BE2C (cell line): Measurements from ENCODE around the gene DHRS7B.
"Not testable (repeated sequence)": the region's sequence is repeated elsewhere in the genome, so short reads cannot be mapped to it uniquely, and the experiment has no call there.

ENCODE experiments used
- DNase-seq: peaks from one replicate; pipeline ENCODE4 v3.0.0-alpha.2; 2020
- H3K27me3 ChIP-seq: fragments of 250-450 bp; sonication (Bioruptor Pico); 2 replicates; pipeline ENCODE4 v1.5.1; 2020; ENCODE audit warnings: mild to moderate bottlenecking
- H3K36me3 ChIP-seq: fragments of 250-450 bp; sonication (Bioruptor Pico); 2 replicates; pipeline ENCODE4 v1.5.1; 2020; ENCODE audit warnings: mild to moderate bottlenecking
- H3K4me1 ChIP-seq: fragments of 250-450 bp; sonication (Bioruptor Pico); 2 replicates; pipeline ENCODE4 v1.5.1; 2020
- H3K4me3 ChIP-seq: 2 replicates; pipeline ENCODE4 v1.5.1; 2011; ENCODE audit warnings: low read depth, low read length
- H3K9me3 ChIP-seq: fragments of 250-450 bp; sonication (Bioruptor Pico); 2 replicates; pipeline ENCODE4 v1.5.1; 2020
- CTCF ChIP-seq: IDR thresholded peaks from 2 replicates; pipeline ENCODE4 v1.5.1; 2012; ENCODE audit warnings: mild to moderate bottlenecking, low read depth, low read length

The DHRS7B gene

GRCh38 chr17:21189361-21189760, 62.6 kb downstream of the DHRS7B start:
- no peak for DNase-seq
- H3K27me3 ChIP-seq: no peaks in the 10 kb centered on the region
- H3K36me3 ChIP-seq: no peaks in the 10 kb centered on the region
- no peak overlapping the region for H3K4me3 ChIP-seq
- no peak for TF ChIP-seq CTCF
- no peaks in the 10 kb centered on the region for H3K9me3 ChIP-seq
- peaks cover 9% of the 10 kb centered on the region for H3K4me1 ChIP-seq

GRCh38 chr17:21190078-21190477, 63.3 kb downstream of the DHRS7B start:
- Histone ChIP-seq H3K4me1 (peaks cover 10% of the 10 kb centered on the region), H3K36me3 (no peaks in the 10 kb centered on the region), H3K4me3 (no peak overlapping the region), H3K27me3 (no peaks in the 10 kb centered on the region), H3K9me3 (no peaks in the 10 kb centered on the region)
- DNase-seq: no peak
- no peak for TF ChIP-seq CTCF

- Histone ChIP-seq H3K4me3 (no peak overlapping the region), H3K27me3 (no peaks in the 10 kb centered on the region), H3K4me1 (peaks cover 14% of the 10 kb centered on the region), H3K36me3 (no peaks in the 10 kb centered on the region), H3K9me3 (no peaks in the 10 kb centered on the region)
- TF ChIP-seq CTCF: no peak
- peak; percentile 46 for DNase-seq
Measured at GRCh38 chr17:21191698-21192097, 64.9 kb downstream of the DHRS7B start.

- DNase-seq, H3K9me3 ChIP-seq, H3K4me3 ChIP-seq, H3K27me3 ChIP-seq, H3K36me3 ChIP-seq: not testable (repeated sequence)
- peaks cover 14% of the 10 kb centered on the region for H3K4me1 ChIP-seq
Measured at GRCh38 chr17:21192414-21192813, 65.7 kb downstream of the DHRS7B start.

- peaks cover 14% of the 10 kb centered on the region for H3K4me1 ChIP-seq
- H3K36me3 ChIP-seq: no peaks in the 10 kb centered on the region; the same call in 1 of the 2 replicates
- no peak for TF ChIP-seq CTCF
- no peaks in the 10 kb centered on the region for H3K27me3 ChIP-seq
- no peaks in the 10 kb centered on the region for H3K9me3 ChIP-seq
- no peak overlapping the region for H3K4me3 ChIP-seq
- DNase-seq: no peak
Measured at GRCh38 chr17:21193031-21193430, 66.3 kb downstream of the DHRS7B start.

- Histone ChIP-seq H3K36me3 (peaks cover 6% of the 10 kb centered on the region; the same call in 1 of the 2 replicates), H3K4me3 (peak overlapping the region; percentile 24), H3K27me3 (no peaks in the 10 kb centered on the region), H3K4me1 (peaks cover 14% of the 10 kb centered on the region), H3K9me3 (no peaks in the 10 kb centered on the region)
- peak; percentile 34 for DNase-seq
- TF ChIP-seq CTCF: no peak
Measured at GRCh38 chr17:21194226-21194625, 67.5 kb downstream of the DHRS7B start.

- H3K9me3 ChIP-seq: no peaks in the 10 kb centered on the region
- TF ChIP-seq CTCF: no peak
- H3K4me3 ChIP-seq: no peak overlapping the region; the same call in 1 of the 2 replicates
- H3K27me3 ChIP-seq: no peaks in the 10 kb centered on the region
- H3K36me3 ChIP-seq: peaks cover 6% of the 10 kb centered on the region; the same call in 1 of the 2 replicates
- DNase-seq: peak; percentile 82
- peaks cover 14% of the 10 kb centered on the region for H3K4me1 ChIP-seq
Measured at GRCh38 chr17:21194703-21195102, 67.9 kb downstream of the DHRS7B start.
